Astrocyte of the hippocampus (primary cell): ENCODE data around the gene C6orf132.
"Not testable (repeated sequence)": the region's sequence is repeated elsewhere in the genome, so short reads cannot be mapped to it uniquely, and the experiment has no call there.

Experiments used
- DNase-seq: peaks from one replicate; pipeline ENCODE4 v3.0.0; 2011; ENCODE audit warnings: low read depth, low spot score

C6orf132 gene

GRCh38 chr6:42142118-42142835, at the start of gene C6orf132:
Gene C6orf132, minus strand, starts transcription at chr6:42142620. Its CDS starts 176 bp downstream, at chr6:42142444.
- peak; percentile 66 for DNase-seq

- peak; percentile 62 for DNase-seq
Measured at GRCh38 chr6:42190554-42191183, 48.2 kb upstream of the C6orf132 start.

- no peak for DNase-seq
Measured at GRCh38 chr6:42188406-42188805, 46.0 kb upstream of the C6orf132 start.

- no peak for DNase-seq
Measured at GRCh38 chr6:42185597-42185996, 43.2 kb upstream of the C6orf132 start.

- no peak for DNase-seq
Measured at GRCh38 chr6:42184475-42184874, 42.1 kb upstream of the C6orf132 start.

- DNase-seq, result no peak
Measured at GRCh38 chr6:42182101-42182500, 39.7 kb upstream of the C6orf132 start.

- DNase-seq, result no peak
Measured at GRCh38 chr6:42179945-42180313, 37.5 kb upstream of the C6orf132 start.

GRCh38 chr6:42179261-42179944, 37.0 kb upstream of the C6orf132 start:
- DNase-seq, result no peak

GRCh38 chr6:42177514-42178364, 35.3 kb upstream of the C6orf132 start:
- DNase-seq, result peak; percentile 32

GRCh38 chr6:42176981-42177380, 34.6 kb upstream of the C6orf132 start:
- DNase-seq, result no peak

- DNase-seq, result no peak
Measured at GRCh38 chr6:42175860-42176259, 33.4 kb upstream of the C6orf132 start.

GRCh38 chr6:42173101-42173500, 30.7 kb upstream of the C6orf132 start, which contains the start of gene GUCA1A:
Gene GUCA1A, plus strand, starts transcription at chr6:42173364. Its CDS starts 250 bp downstream, at chr6:42173614.
- DNase-seq, result no peak

GRCh38 chr6:42171813-42172581, 29.6 kb upstream of the C6orf132 start:
- no peak for DNase-seq

- not testable (repeated sequence) for DNase-seq
Measured at GRCh38 chr6:42169780-42170179, 27.4 kb upstream of the C6orf132 start.

GRCh38 chr6:42168650-42169049, 26.2 kb upstream of the C6orf132 start:
- no peak for DNase-seq

GRCh38 chr6:42166444-42167141, 24.2 kb upstream of the C6orf132 start:
- peak; percentile 81 for DNase-seq

GRCh38 chr6:42165016-42165415, 22.6 kb upstream of the C6orf132 start:
- peak; percentile 66 for DNase-seq

- no peak for DNase-seq
Measured at GRCh38 chr6:42163981-42164380, 21.6 kb upstream of the C6orf132 start.

GRCh38 chr6:42162812-42163211, 20.4 kb upstream of the C6orf132 start:
- DNase-seq, result no peak

- no peak for DNase-seq
Measured at GRCh38 chr6:42162384-42162783, 20.0 kb upstream of the C6orf132 start.
